ENCODE measurements around the gene CFAP61. TPM values are rescaled to one million over a fixed set of nuclear protein-coding genes. Genes with fewer than 3 reads are reported as not detected.

Gene CFAP61
- polyA plus RNA-seq, 1 of the 3 experiments (the other 2 are of a cell fraction) = 0.26 TPM

DNA sequence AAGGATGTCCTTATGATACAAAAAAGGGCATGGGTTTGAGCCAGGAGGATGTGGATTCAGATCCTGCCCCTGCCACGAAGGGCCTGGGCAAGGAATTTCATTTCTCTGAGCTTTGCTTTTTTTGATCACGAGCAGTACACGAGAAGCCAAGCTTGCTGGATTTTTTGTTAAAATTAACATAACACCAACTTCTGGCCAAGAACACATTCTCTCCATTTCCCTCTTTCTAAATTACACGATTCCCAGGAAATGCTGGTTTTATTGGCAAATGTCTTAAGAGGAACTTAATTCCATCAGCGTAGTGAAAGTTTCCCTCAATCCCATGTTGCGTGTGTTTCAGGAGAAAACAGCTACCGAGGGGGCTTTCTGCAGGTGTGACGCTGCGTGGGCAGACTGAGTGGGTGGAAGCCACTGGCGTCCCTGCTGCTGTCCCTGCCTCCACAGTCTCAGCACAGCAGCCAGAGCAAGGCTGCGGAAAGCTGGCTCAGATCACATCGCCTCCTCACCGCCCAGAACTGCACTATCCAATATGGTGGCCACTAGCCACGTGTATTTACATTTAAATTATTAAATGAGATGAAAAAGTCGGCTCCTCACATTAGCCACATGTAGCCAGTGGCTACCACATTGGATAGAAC is 194.8 kb downstream of the CFAP61 start:
- no peaks in the 10 kb centered on the region for H3F3A ChIP-seq (replicated peaks; ENCODE audit: insufficient read depth)
- no peak overlapping the region for H3K4me2 ChIP-seq
- H3K9me3 ChIP-seq = no peaks in the 10 kb centered on the region
- DNase-seq = no peak
- POLR2A ChIA-PET = no interaction called here
- H2AFZ ChIP-seq (ENCODE audit: low read depth) = no peak overlapping the region
- H3K79me2 ChIP-seq (ENCODE audit: insufficient read depth) = no peaks in the 10 kb centered on the region
- H3K4me3 ChIP-seq (ENCODE audit: low read depth in 2 of 2, low read length in 1 of 2) = no peak overlapping the region
- no peak overlapping the region for H3K9ac ChIP-seq
- 38% methylated on average over 15 of the region's 15 CpGs for WGBS (ENCODE audit: low lambda C conversion rate)
- H3K27ac ChIP-seq (ENCODE audit: low read depth in 2 of 2, low read length in 1 of 2) = no peak overlapping the region
- no peaks in the 10 kb centered on the region for H3K9me2 ChIP-seq
- CTCF ChIA-PET = interaction anchor here (0.6 to 2.7 kb wide), 3 partner anchors 10 to 202 kb away, joined by 3 to 28 read pairs (median 5); no protein-coding TSS in a partner anchor
- peaks cover 0 to 6% of the 10 kb centered on the region in 2 experiments; a peak in 2 of 4 replicates for H3K4me1 ChIP-seq (ENCODE audit: control insufficient read depth in 1 of 2, insufficient read depth in 2 of 2, low read depth in 1 of 2, low read length in 1 of 2)
- TF ChIP-seq FOXM1 (IDR thresholded peaks at IDR 0.05; ENCODE audit: low read depth) (no peak), MAX (IDR thresholded peaks at IDR 0.05; ENCODE audit: low read depth) (no peak), TEAD4 (IDR thresholded peaks at IDR 0.05; ENCODE audit: borderline replicate concordance, insufficient read depth) (no peak), ELF1 (IDR thresholded peaks at IDR 0.05) (no peak), YY1 (IDR thresholded peaks at IDR 0.05; ENCODE audit: low read depth) (no peak), EP300 (IDR thresholded peaks at IDR 0.05; ENCODE audit: borderline replicate concordance in 1 of 2, low read depth in 1 of 2, low read length in 1 of 2) (no peak), REST (IDR thresholded peaks at IDR 0.05; ENCODE audit: low read depth, low read length) (no peak), SMC3 (IDR thresholded peaks at IDR 0.05; ENCODE audit: low read depth, low read length) (no peak), IRF3 (IDR thresholded peaks at IDR 0.05; ENCODE audit: low read depth, low read length) (no peak), CHD2 (IDR thresholded peaks at IDR 0.05; ENCODE audit: low read length, partially characterized antibody) (no peak), FOXJ3 (CRISPR knock-in tag; IDR thresholded peaks at IDR 0.05) (no peak), TAF1 (IDR thresholded peaks at IDR 0.05; ENCODE audit: borderline replicate concordance, low read depth, low read length) (no peak), RCOR1 (IDR thresholded peaks at IDR 0.05; ENCODE audit: low read length) (no peak), JUND (IDR thresholded peaks at IDR 0.05) (no peak), POLR2AphosphoS5 (IDR thresholded peaks at IDR 0.05; ENCODE audit: low read depth, low read length) (no peak)
- TF ChIP-seq, protein P1, sequence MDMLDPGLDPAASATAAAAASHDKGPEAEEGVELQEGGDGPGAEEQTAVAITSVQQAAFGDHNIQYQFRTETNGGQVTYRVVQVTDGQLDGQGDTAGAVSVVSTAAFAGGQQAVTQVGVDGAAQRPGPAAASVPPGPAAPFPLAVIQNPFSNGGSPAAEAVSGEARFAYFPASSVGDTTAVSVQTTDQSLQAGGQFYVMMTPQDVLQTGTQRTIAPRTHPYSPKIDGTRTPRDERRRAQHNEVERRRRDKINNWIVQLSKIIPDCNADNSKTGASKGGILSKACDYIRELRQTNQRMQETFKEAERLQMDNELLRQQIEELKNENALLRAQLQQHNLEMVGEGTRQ (IDR thresholded peaks at IDR 0.05; ENCODE audit: borderline replicate concordance, low read depth, low read length) = no peak
- TF ChIP-seq, protein P2, sequence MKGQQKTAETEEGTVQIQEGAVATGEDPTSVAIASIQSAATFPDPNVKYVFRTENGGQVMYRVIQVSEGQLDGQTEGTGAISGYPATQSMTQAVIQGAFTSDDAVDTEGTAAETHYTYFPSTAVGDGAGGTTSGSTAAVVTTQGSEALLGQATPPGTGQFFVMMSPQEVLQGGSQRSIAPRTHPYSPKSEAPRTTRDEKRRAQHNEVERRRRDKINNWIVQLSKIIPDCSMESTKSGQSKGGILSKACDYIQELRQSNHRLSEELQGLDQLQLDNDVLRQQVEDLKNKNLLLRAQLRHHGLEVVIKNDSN (IDR thresholded peaks at IDR 0.05; ENCODE audit: borderline replicate concordance, low read depth) = no peak
- TF ChIP-seq, protein P3, sequence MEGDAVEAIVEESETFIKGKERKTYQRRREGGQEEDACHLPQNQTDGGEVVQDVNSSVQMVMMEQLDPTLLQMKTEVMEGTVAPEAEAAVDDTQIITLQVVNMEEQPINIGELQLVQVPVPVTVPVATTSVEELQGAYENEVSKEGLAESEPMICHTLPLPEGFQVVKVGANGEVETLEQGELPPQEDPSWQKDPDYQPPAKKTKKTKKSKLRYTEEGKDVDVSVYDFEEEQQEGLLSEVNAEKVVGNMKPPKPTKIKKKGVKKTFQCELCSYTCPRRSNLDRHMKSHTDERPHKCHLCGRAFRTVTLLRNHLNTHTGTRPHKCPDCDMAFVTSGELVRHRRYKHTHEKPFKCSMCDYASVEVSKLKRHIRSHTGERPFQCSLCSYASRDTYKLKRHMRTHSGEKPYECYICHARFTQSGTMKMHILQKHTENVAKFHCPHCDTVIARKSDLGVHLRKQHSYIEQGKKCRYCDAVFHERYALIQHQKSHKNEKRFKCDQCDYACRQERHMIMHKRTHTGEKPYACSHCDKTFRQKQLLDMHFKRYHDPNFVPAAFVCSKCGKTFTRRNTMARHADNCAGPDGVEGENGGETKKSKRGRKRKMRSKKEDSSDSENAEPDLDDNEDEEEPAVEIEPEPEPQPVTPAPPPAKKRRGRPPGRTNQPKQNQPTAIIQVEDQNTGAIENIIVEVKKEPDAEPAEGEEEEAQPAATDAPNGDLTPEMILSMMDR (IDR thresholded peaks at IDR 0.05) = no peak
- TF ChIP-seq, protein P4, sequence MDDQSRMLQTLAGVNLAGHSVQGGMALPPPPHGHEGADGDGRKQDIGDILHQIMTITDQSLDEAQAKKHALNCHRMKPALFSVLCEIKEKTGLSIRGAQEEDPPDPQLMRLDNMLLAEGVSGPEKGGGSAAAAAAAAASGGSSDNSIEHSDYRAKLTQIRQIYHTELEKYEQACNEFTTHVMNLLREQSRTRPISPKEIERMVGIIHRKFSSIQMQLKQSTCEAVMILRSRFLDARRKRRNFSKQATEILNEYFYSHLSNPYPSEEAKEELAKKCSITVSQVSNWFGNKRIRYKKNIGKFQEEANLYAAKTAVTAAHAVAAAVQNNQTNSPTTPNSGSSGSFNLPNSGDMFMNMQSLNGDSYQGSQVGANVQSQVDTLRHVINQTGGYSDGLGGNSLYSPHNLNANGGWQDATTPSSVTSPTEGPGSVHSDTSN (IDR thresholded peaks at IDR 0.05) = no peak
- H3K27me3 ChIP-seq (ENCODE audit: insufficient read depth) = no peaks in the 10 kb centered on the region; the same call in 1 of the 2 replicates
- no peaks in the 10 kb centered on the region for H4K20me1 ChIP-seq (ENCODE audit: insufficient read depth)
- no peaks in the 10 kb centered on the region for H3K36me3 ChIP-seq (replicated peaks in 1 of 2; ENCODE audit: control insufficient read depth in 1 of 2, insufficient read depth in 2 of 2, low read length in 1 of 2)
